ENCODE measurements around the gene SPAG9.

SPAG9 gene

DNA sequence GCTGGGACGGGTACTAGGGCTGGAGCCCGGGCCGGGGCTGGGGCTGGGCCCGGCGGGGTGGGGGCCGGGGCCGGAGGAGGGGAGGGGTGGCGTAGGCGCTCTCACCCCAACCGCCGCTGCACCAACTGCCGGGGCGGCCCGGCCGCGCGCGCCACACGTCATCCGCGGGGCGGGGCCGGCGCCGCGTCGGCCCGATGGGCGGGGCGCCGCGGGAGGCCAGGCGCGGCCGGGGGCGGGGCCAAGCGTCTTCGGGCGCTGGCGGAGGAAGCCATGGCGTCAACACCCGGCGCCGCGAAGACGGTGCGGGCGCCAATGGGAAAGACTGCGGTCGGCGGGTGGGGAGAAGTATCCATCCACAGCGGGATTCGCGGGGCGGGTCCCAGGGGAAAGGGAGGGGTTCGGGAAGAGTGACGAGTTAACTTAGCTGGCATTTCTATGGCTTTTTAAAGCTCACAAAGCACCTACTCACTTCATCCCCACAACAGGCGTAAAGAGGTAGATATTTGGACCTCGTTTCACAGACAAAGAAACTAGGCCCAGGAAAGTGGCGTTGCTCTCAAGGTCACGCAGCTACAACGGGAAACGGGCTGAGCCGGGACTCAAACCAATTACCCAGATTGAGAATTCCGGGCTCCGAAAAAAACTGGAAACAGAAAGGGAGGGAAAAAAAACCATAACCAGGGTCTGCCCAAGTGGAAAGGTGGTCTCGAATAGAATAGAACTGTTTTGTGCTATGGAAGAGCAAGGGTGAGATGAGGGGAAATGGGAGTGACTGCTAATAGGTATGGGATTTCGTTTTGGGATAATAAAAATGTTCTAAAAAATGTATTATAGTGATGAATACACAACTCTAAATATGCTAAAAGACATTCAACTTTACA, at the start of gene SPAG9:
Gene SPAG9, minus strand, starts transcription at position 130 of the 881 bp plus-strand sequence. CDS start 212 bp downstream, outside the sequence.
- CTCF ChIA-PET: interaction anchor here (1.2 to 1.6 kb wide), 2 partner anchors 32 to 269 kb away, joined by 3 to 5 read pairs; partner anchors contain the start of gene NME1
- peak within 1 kb of the TSS; percentile 99 for H3K27ac Mint-ChIP-seq
- peaks cover 5% of the 10 kb centered on the region for H3K27me3 Mint-ChIP-seq
- H3K4me1 Mint-ChIP-seq: peaks cover 55% of the 10 kb centered on the region
- peak; percentile 94 for DNase-seq
- H3K4me3 Mint-ChIP-seq: peak within 1 kb of the TSS; percentile 97
- peaks cover 4% of the 10 kb centered on the region for H3K36me3 Mint-ChIP-seq
- no peaks in the 10 kb centered on the region for H3K9me3 Mint-ChIP-seq

DNA sequence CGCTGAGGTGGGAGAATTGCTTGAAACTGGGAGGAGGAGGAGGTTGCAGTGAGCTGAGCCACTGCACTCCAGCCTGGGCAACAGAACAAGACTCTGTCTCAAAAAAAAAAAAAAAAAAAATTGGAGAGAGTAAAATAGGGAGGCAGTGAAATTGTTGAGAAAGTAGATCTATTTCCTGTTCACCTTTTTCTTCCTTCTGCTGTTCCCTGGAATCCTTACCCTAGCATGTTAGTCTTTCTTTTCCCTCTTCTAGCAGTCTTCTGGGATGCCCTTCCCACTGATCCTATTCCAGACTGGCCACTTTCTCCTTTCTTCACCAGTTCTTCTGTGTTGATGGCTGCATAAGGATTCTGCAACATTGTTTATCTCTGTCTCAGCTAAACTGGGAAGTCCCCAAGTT, 48.7 kb upstream of the SPAG9 start:
- Mint-ChIP-seq H3K27ac (peak overlapping the region; percentile 50), H3K27me3 (peaks cover 4% of the 10 kb centered on the region)
- CTCF ChIA-PET: interaction anchor here (0.7 kb wide), 1 partner anchor 16 kb away, joined by 3 read pairs; the partner anchor contains the start of gene NME1

GRCh38 chr17:51166987-51167931, 46.6 kb upstream of the SPAG9 start:
- Mint-ChIP-seq H3K9me3 (no peaks in the 10 kb centered on the region), H3K27ac (peak overlapping the region; percentile 87), H3K36me3 (peaks cover 42% of the 10 kb centered on the region), H3K4me3 (peak overlapping the region; percentile 83), H3K4me1 (peaks cover 35% of the 10 kb centered on the region), H3K27me3 (peaks cover 4% of the 10 kb centered on the region)
- DNase-seq: peak; percentile 77
- CTCF ChIA-PET: no interaction called here

More for the DNA sequence above, 48.7 kb upstream of the SPAG9 start:
- DNase-seq: no peak
- H3K4me1 Mint-ChIP-seq: peaks cover 31% of the 10 kb centered on the region
- H3K4me3 Mint-ChIP-seq: no peak overlapping the region
- no peaks in the 10 kb centered on the region for H3K9me3 Mint-ChIP-seq
- peaks cover 45% of the 10 kb centered on the region for H3K36me3 Mint-ChIP-seq

DNA sequence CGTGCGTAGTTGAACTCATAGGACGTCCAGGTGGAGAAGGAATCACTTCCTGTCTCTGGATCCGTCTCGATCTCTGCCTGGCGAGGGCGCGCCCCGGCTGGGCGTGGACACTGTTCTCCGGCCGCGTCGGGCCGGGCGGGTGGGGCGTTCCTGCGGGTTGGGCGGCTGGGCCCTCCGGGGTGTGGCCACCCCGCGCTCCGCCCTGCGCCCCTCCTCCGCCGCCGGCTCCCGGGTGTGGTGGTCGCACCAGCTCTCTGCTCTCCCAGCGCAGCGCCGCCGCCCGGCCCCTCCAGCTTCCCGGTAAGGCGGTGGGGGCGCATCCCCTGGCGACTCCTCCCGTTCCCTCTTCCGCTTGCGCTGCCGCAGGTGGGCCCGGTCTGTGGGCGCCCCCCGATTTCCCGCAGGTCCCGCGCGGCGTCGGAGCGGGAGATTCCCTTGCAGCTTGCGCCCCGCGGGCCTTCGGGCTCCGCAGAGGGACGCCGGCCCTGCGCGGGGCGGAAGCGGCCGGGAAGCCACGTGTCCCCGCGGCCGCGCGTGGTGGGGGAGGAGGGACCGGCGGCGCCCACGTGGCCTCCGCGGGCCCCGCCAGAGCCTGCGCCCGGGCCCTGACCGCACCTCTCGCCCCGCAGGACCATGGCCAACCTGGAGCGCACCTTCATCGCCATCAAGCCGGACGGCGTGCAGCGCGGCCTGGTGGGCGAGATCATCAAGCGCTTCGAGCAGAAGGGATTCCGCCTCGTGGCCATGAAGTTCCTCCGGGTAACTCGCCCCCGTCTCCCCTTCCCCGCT, 45.7 kb upstream of the SPAG9 start, which contains the start of gene NME2:
Gene NME2, plus strand, starts transcription at position 214 of the 789 bp plus-strand sequence. Its CDS starts 420 bp downstream, at position 634.
- peaks cover 35% of the 10 kb centered on the region for H3K4me1 Mint-ChIP-seq
- peaks cover 40% of the 10 kb centered on the region for H3K36me3 Mint-ChIP-seq
- peaks cover 4% of the 10 kb centered on the region for H3K27me3 Mint-ChIP-seq
- H3K9me3 Mint-ChIP-seq: no peaks in the 10 kb centered on the region
- peak within 1 kb of the TSS; percentile 97 for H3K27ac Mint-ChIP-seq
- CTCF ChIA-PET: interaction anchor here (0.6 to 0.7 kb wide), 2 partner anchors 136 to 203 kb away, joined by 3 read pairs; no protein-coding TSS in a partner anchor
- peak within 1 kb of the TSS; percentile 96 for H3K4me3 Mint-ChIP-seq
- peak; percentile 76 for DNase-seq

- peaks cover 4% of the 10 kb centered on the region for H3K27me3 Mint-ChIP-seq
- H3K9me3 Mint-ChIP-seq: no peaks in the 10 kb centered on the region
- peaks cover 35% of the 10 kb centered on the region for H3K4me1 Mint-ChIP-seq
- CTCF ChIA-PET: interaction anchor here (0.6 to 1.4 kb wide), 4 partner anchors 10 to 204 kb away, joined by 3 to 4 read pairs (median 4); partner anchors contain the start of gene NME1
- peak; percentile 37 for DNase-seq
- H3K36me3 Mint-ChIP-seq: peaks cover 42% of the 10 kb centered on the region
- H3K27ac Mint-ChIP-seq: peak overlapping the region; percentile 97
- peak overlapping the region; percentile 96 for H3K4me3 Mint-ChIP-seq
Measured at GRCh38 chr17:51165680-51166197, 45.1 kb upstream of the SPAG9 start.

DNA sequence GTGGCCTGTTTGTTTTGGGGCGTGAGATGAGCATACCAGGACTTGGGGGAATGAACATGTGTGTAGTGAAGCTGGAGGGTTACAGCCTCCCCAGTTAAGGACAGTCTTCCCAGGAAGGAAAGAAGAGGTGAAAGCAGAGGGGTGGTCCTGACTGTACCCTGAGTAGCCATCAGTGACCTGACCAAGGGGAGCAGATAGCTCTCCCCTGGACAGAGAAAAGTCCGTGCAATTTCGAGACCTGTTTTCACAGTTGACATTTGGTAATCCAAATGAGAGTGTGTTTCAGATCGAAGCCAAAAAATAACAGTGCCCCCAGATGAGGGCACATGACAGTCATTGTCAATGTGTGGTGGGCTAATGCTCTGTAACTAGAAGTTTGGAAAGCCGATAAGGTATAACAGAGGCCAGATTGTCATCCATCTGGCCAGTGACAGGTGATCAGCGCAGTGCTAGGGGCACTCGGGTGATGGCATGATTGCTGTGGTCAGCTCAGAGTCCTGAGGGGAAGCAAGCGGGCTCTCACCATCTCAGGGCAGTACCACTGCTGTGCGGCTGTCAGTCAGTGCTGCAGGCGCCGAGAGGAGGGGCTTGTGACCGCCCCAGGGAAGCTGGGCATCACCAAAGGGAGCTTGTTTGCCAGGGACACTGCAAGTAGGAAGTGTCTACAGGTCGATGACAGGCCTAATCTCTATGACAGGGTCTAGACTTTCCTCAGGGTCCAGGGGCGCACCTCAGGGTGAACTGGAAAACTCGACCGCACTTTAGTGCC, 44.4 kb upstream of the SPAG9 start:
- peaks cover 43% of the 10 kb centered on the region for H3K36me3 Mint-ChIP-seq
- H3K4me3 Mint-ChIP-seq: peak overlapping the region; percentile 96
- peaks cover 4% of the 10 kb centered on the region for H3K27me3 Mint-ChIP-seq

GRCh38 chr17:51161541-51161940, 40.9 kb upstream of the SPAG9 start:
- no peak for DNase-seq
- H3K4me1 Mint-ChIP-seq: peaks cover 19% of the 10 kb centered on the region
- peaks cover 4% of the 10 kb centered on the region for H3K27me3 Mint-ChIP-seq
- H3K9me3 Mint-ChIP-seq: no peaks in the 10 kb centered on the region
- no peak overlapping the region for H3K4me3 Mint-ChIP-seq
- CTCF ChIA-PET: interaction anchor here (1.0 to 1.6 kb wide), 3 partner anchors 8 to 388 kb away, joined by 3 to 5 read pairs (median 3); partner anchors contain the start of gene NME1
- H3K36me3 Mint-ChIP-seq: peaks cover 39% of the 10 kb centered on the region
- no peak overlapping the region for H3K27ac Mint-ChIP-seq

More for the DNA sequence above, 44.4 kb upstream of the SPAG9 start:
- peak overlapping the region; percentile 97 for H3K27ac Mint-ChIP-seq
- DNase-seq: no peak
- peaks cover 35% of the 10 kb centered on the region for H3K4me1 Mint-ChIP-seq
- no peaks in the 10 kb centered on the region for H3K9me3 Mint-ChIP-seq
- CTCF ChIA-PET: interaction anchor here (0.6 to 1.4 kb wide), 3 partner anchors 10 to 205 kb away, joined by 3 to 4 read pairs (median 4); partner anchors contain the start of gene NME1

DNA sequence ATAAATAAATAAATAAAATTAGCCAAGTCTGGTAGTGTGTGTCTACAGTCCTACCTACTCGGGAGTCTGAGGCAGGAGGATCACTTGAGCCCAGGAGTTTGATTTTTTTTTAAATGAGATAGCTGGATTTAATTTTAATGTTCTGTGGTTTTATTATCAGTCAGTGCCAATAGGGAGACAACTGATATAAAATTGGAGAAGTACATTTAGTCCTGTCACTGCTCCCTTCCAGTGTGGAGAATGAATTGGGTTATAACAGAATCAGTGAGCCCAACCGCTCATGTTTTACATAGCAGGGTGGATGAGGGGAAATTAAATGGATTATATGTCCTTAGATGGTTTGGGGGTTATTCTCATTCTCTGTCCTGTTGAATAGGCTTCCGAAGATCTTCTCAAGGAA, 38.9 kb upstream of the SPAG9 start:
- CTCF ChIA-PET: no interaction called here
- Mint-ChIP-seq H3K27me3 (no peaks in the 10 kb centered on the region), H3K9me3 (no peaks in the 10 kb centered on the region), H3K4me3 (no peak overlapping the region), H3K36me3 (peaks cover 40% of the 10 kb centered on the region), H3K27ac (no peak overlapping the region), H3K4me1 (peaks cover 14% of the 10 kb centered on the region)
- no peak for DNase-seq

DNA sequence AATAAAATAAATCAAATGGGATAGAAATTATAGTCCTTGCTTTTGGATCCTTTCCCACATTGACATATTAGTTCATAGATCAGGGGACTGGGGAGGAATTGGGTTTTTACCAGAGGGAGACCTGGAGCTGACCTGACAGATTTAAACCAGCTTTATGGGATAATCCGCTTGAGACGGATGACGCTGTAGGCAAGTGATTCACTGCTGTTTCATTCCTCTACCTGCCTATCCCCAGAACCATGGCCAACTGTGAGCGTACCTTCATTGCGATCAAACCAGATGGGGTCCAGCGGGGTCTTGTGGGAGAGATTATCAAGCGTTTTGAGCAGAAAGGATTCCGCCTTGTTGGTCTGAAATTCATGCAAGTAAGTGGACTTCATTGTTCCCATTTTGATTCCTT, 34.7 kb upstream of the SPAG9 start:
- DNase-seq: no peak
- H3K27ac Mint-ChIP-seq: no peak overlapping the region
- peak overlapping the region; percentile 13 for H3K4me3 Mint-ChIP-seq
- peaks cover 24% of the 10 kb centered on the region for H3K36me3 Mint-ChIP-seq
- H3K4me1 Mint-ChIP-seq: peaks cover 10% of the 10 kb centered on the region
- no peaks in the 10 kb centered on the region for H3K9me3 Mint-ChIP-seq
- CTCF ChIA-PET: interaction anchor here (0.7 to 2.0 kb wide), 4 partner anchors 10 to 303 kb away, joined by 3 to 6 read pairs (median 4); no protein-coding TSS in a partner anchor
- no peaks in the 10 kb centered on the region for H3K27me3 Mint-ChIP-seq

DNA sequence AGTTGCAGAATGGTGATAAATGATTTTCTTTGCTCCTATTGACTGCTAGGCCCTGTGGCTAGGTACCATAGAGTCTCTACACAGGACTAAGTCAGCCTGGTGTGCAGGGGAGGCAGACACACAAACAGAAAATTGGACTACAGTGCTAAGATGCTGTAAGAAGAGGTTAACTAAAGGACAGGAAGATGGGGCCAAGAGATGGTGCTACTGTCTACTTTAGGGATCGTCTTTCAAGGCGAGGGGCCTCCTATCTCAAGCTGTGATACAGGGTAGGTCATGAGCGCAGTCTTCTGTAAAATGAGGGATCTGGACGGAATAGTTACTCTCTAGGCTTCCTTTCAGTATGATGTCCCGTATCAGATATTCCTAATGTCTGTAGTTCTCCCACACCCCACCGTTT, 33.5 kb upstream of the SPAG9 start:
- Mint-ChIP-seq H3K4me3 (no peak overlapping the region), H3K27ac (no peak overlapping the region), H3K9me3 (no peaks in the 10 kb centered on the region), H3K36me3 (peaks cover 18% of the 10 kb centered on the region), H3K4me1 (peaks cover 10% of the 10 kb centered on the region), H3K27me3 (no peaks in the 10 kb centered on the region)
- DNase-seq: no peak
- CTCF ChIA-PET: interaction anchor here (1.0 to 3.9 kb wide), 4 partner anchors 15 to 371 kb away, joined by 3 to 82 read pairs (median 4); partner anchors contain the start of gene SPAG9

- peaks cover 6% of the 10 kb centered on the region for H3K4me1 Mint-ChIP-seq
- CTCF ChIA-PET: interaction anchor here (0.6 to 3.9 kb wide), 26 partner anchors 9 to 371 kb away, joined by 3 to 82 read pairs (median 4); partner anchors contain the start of gene SPAG9
- H3K27ac Mint-ChIP-seq: no peak within 1 kb of the TSS
- DNase-seq: peak; percentile 97
- no peaks in the 10 kb centered on the region for H3K27me3 Mint-ChIP-seq
- no peaks in the 10 kb centered on the region for H3K9me3 Mint-ChIP-seq
- no peak within 1 kb of the TSS for H3K4me3 Mint-ChIP-seq
- H3K36me3 Mint-ChIP-seq: peaks cover 17% of the 10 kb centered on the region
Measured at GRCh38 chr17:51153210-51154072, 32.8 kb upstream of the SPAG9 start, which contains the start of gene NME1. Gene NME1, plus strand, starts transcription at chr17:51153559. Its CDS starts 2,096 bp downstream, at chr17:51155655.
